Stimulated activated CD4-positive, alpha-beta T cell treated with anti-CD3 and anti-CD28 coated beads, Interleukin-15, amount 100 ng/mL, for 24 hours (primary cell): ENCODE results near the gene MACROD2.
"Not testable (repeated sequence)": the region's sequence is repeated elsewhere in the genome, so short reads cannot be mapped to it uniquely, and the experiment has no call there.

Experiments used
- DNase-seq: peaks from one replicate; pipeline ENCODE4 v3.0.0-alpha.2; 2020

Gene MACROD2

GRCh38 chr20:15756754-15757115 is 1761.4 kb downstream of the MACROD2 start:
- no peak for DNase-seq

DNA sequence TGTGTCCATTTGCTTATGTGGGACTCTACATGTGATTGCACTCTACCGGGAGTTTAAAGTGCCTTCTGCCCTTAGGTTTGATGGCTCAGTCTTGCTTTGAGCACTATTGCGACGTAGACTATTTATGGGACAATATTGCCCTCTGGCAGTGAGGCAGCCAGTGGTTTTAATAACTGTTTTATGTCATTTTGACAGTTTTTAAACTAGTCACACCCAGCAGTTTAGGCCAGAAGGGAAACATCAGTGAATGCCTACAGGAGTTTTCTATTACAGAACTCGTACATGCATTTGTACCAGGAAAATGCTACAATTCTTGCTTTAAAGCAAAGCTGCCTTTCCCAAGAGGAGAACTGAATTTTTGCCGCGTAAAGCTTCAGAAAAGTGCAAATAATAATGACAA is 1764.3 kb downstream of the MACROD2 start:
- DNase-seq = no peak

- no peak for DNase-seq
Measured at GRCh38 chr20:15760001-15760621, 1764.8 kb downstream of the MACROD2 start.

DNA sequence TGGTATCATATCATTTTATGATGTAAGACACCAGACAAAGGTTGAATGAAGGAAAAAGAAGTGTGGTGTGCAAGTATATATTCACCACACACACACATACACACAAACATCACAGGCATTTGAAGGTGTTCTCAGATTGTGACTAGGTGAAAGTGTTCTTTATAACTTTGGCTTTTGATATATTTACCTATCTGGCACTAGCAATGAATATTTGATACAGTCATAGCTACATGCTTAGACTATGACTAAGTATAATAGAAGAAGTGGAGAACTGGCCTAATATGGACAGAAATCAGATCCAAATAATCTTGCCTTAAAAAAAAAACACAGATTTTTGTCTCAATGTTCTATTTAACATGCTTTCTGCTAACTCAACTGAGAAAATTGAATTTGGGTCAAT is 1768.0 kb downstream of the MACROD2 start:
- DNase-seq = no peak

GRCh38 chr20:15767586-15767985 is 1772.3 kb downstream of the MACROD2 start:
- DNase-seq = no peak

DNA sequence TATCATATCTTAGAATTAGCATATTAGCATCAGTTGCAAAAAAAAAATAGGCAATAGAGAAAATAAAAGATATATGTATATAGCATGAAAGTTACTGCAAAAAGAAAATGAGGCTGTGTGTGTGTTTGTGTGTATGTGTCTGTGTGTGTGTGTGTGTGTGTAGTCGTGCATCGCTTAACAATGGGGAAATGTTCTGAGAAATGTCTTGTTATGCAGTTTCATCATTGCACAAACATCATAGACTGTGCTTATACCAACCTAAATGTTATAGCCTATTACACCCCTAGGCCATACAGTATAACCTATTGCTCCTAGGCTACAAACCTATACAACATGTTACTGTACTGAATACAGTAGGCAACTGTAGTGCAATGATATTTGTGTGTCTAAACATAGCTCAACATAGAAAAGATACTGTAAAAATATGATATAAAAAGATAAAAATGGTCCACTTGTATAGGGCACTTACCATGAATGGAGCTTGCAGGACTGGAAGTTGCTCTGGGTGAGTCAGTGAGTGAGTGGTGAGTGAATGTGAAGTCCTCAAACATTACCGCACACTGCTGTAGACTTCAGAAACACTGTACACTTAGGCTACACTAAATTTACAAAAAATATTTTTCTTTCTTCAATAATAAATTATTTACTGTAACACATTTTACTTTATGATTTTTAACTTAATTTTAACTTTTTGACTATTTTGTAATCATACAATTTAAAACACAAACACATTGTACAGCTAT is 1772.9 kb downstream of the MACROD2 start:
- no peak for DNase-seq

DNA sequence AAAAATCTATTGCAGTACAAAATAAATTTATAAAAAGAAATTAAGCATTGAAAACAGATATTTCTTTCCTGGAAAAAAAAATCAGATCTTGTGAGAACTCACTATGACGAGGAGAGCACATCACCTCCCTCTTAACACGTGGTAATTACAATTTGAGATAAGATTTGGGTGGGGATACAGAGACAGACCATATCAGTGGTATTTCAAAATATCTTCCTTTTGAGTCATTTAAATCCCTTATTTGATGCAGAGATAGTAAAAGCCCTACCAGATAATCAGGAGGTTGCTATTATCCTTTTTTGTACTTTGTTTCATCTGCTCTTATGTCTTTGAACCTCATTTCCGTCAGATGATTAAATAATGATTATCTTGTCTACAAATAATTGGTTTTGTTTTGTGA is 1777.5 kb downstream of the MACROD2 start:
- no peak for DNase-seq

DNA sequence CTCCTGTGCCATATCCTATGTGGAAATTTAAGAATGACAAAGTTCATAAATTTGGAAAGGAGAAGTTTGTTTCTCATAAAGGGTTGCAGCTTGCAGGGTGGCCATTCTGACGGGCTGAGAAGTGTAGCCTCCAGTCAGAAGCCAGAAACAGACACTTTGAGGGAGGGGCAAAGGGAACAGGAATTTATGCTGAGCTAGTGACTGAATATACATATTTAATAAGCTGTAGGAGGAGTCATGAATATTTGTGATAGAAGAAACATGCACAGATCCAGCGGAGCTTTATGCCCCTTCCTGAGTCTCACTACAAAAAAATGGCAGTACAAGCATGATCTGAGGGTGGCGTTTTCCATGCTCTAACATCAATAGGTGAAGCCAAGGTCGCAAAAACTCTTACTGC is 1779.6 kb downstream of the MACROD2 start:
- no peak for DNase-seq

DNA sequence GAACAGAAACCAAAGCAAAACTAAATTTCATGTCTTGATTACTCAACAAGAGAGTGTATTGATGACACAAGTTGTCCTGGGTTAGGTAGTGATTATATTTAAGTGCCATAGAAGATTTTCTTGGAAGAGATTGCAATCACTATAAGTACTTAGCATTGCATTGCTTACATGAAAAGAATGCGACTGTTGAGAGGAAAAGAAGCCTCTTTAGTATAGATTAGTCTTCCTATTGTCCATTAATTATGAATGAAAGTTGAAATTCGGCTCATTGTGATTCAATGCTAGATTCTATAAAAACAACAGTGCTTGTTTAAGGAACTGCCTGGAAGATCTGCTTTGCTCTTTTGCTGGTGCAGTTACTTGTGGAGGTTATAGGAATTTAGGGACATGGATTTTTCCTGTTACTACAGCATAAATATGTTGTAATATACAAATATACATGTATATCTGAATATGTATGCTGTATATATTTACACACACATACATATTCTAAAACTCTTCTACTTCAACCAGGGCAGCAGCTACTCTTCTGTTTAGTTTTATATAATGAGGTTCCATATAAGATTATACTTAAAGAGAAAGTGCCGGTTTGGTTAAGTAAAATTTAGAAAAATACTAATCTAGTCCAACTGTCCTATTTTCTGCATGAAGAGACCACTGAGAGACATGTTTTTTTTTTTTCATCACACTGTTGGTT is 1781.6 kb downstream of the MACROD2 start:
- no peak for DNase-seq

DNA sequence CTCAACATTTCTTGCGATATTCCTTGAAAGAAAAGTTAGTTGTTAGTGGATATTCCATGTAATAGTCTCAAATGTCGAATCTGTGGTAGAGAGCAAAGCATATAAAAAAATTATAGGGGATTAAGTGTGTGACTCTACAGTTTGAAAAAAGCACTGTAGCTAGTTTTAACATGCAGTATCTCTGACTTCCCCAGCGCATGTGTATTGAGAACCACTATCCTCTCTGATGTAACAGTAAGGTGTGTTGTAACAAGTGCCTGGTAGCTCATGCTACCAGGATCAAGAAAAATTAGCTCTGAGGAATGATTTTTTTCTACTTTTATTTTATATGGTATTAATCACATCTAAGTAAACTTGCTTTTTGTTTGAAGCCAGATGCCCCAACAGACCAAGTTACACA is 1788.7 kb downstream of the MACROD2 start:
- DNase-seq = no peak

GRCh38 chr20:15789079-15789478 is 1793.8 kb downstream of the MACROD2 start:
- no peak for DNase-seq

DNA sequence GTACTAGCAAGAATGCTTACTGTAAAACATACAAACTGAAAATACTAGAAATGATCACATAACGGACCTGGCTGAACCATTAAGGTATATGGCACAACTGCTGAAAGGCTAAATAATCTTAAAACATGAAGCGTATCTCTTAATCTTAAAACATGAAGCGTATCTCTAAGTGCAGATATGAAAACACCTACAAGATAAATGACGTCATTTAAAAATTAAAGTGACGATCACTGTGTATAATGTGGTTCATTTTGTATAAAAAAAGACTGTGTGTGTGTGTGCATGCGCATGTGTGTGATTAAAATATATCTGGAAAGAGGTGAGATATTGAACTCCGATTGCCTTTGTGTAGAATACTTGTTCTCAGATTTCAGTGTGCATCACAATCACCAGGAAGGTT is 1797.5 kb downstream of the MACROD2 start:
- no peak for DNase-seq

GRCh38 chr20:15794409-15794808 is 1799.1 kb downstream of the MACROD2 start:
- no peak for DNase-seq

- DNase-seq = no peak
Measured at GRCh38 chr20:15795305-15796019, 1800.1 kb downstream of the MACROD2 start.

- DNase-seq = no peak
Measured at GRCh38 chr20:15799871-15800270, 1804.6 kb downstream of the MACROD2 start.

DNA sequence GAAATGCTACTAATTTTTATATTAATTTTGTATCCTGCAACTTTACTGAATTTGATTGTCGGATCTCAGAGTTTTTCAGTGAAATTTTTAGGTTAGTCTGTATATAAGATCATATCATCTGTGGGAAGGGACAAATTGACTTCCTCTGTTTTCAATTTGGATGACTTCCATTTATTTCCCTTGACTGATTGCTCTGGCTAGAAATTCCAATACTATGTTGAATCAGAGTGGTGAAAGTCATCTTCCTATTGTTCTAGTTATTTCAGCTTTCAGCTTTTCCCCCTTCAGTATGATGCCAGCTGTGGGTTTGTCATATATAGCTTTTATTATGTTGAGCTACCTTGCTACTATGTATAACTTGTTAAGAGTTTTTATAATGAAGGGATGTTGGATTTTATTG is 1806.7 kb downstream of the MACROD2 start:
- DNase-seq = no peak

DNA sequence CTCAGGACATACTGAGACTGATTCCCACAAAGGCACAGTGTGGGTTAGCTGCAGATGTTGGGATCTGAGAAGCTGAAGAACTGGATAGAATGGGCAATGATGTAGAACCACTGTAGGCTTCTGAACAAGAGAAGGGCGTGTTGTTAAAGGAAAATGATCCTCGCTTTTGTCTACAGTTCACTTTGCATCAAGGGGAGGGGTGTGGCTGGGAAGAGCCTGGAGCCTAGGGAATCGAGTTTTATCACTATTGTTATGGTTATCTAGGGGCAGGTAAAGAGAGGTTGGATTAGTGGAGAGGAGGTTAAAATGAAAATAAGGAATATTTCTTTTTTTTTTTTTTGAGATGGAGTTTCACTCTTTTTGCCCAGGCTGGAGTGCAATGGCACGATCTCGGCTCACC is 1809.8 kb downstream of the MACROD2 start:
- no peak for DNase-seq

DNA sequence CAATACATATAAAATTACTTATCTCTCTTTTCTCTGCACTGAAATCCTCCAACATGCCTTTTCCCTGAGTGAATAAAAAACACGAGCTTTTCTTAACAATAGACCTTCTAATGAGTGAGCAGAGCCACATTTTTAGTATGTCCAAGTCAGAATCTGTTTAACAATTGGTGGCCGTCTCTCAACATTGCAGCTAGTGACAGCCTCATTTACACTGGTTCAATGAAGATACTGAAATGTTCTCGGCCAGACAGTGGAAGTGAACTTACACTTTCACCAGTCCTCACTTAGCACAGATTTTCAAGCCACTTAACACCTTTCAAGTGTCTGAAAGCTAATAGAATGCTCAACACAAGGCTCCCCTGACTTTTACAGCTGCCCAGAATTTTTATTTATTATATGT is 1810.8 kb downstream of the MACROD2 start:
- no peak for DNase-seq

GRCh38 chr20:15807271-15807670 is 1812.0 kb downstream of the MACROD2 start:
- DNase-seq = no peak

DNA sequence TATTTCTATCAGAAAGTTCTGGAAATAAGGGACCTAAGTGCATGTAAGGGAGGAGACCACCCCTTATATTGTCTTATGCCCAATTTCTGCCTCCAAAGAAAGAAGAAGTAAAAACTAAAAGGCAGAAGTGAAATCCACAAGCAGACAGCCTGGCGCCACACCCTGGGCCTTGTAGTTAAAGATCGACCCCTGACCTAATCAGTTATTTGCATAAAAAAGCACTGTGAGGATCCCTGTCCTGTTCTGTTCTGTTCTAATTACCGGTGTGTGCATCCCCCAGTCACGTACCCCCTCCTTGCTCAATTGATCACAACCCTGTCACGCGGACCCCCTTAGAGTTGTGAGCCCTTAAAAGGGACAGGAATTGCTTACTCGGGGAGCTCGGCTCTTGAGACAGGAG is 1812.5 kb downstream of the MACROD2 start:
- not testable (repeated sequence) for DNase-seq

DNA sequence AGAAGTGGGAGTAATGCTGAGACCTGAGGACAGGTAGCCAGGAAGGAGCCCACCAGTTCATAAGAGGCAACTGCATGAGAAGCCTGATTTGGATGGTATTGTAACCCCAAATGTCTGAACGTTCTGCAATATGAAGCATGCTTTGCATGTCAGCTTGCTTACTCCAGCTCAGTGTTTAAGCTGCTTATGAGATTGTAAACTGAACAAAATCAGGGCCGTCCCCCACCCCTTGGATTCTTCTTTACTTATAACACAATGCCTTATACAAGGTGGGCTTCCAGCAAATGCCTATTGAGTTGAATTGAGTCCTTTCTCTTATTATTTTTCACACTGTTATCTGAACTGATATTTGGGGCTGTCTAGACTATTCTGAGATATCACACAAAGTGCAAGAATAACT is 1816.6 kb downstream of the MACROD2 start:
- DNase-seq = no peak

DNA sequence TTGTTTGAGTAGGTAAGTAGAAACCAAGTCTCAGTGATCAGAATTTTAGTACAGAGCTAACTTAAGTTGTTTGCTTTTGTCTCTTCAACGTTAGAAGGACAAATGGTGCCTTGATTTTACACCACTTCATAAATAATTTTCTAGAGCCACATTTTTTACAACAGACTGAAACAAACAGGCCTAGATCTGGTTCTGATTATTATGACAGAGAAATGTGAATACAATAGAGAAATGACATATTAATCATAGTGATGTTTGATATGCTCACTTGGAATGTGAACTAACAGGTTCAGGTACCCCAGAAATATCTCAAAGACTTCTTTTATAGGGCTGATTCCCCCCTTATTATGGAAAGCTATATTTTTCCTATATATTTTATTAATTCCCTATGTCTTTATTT is 1817.4 kb downstream of the MACROD2 start:
- no peak for DNase-seq

GRCh38 chr20:15814360-15814759 is 1819.0 kb downstream of the MACROD2 start:
- no peak for DNase-seq

DNA sequence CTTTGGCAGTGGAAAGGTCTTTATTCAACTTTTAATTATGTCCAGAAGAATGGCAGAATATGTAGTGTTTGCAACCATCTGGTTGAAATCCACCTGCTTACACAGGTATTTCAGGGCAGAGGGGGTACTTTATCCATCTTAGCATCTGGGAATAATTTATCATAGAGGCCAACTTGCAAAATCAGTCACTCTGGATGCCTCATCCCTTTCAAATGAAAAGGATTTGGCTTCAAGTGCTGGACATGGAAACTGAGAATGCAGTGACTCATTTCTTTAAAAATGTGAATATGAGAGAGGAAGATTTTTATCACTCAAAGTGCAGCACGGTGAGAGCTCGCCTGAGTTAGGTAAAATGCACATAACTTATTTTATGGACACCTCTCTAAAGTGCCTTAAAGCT is 1819.6 kb downstream of the MACROD2 start:
- no peak for DNase-seq
